Progenitor cell of endocrine pancreas (in vitro differentiated cells): ENCODE data around the gene GOLGA8H. TPM values are rescaled to one million over a fixed set of nuclear protein-coding genes. Genes with fewer than 3 reads are reported as not detected.
"Not testable (repeated sequence)": the region's sequence is repeated elsewhere in the genome, so short reads cannot be mapped to it uniquely, and the experiment has no call there.

ENCODE experiments used
- DNase-seq: peaks from one replicate; pipeline ENCODE4 v3.0.0; 2021; ENCODE audit warnings: low spot score; ENCODE audit not compliant: unreplicated experiment
- H3K27ac Mint-ChIP-seq: 2 replicates; pipeline ENCODE4 v1.8.0; 2021; ENCODE audit warnings: mild to moderate bottlenecking, moderate library complexity, mixed read lengths
- H3K27me3 Mint-ChIP-seq: 2 replicates; pipeline ENCODE4 v1.8.0; 2021; ENCODE audit warnings: mixed read lengths
- H3K36me3 Mint-ChIP-seq: 2 replicates; pipeline ENCODE4 v1.8.0; 2022; ENCODE audit warnings: mixed read lengths; ENCODE audit not compliant: insufficient read depth
- H3K4me1 Mint-ChIP-seq: 2 replicates; pipeline ENCODE4 v1.8.0; 2021; ENCODE audit warnings: low read depth, mixed read lengths
- H3K4me3 Mint-ChIP-seq: 2 replicates; pipeline ENCODE4 v1.8.0; 2021; ENCODE audit warnings: low read depth, mild to moderate bottlenecking, moderate library complexity, mixed read lengths
- H3K9me3 Mint-ChIP-seq: 2 replicates; pipeline ENCODE4 v1.8.0; 2021; ENCODE audit warnings: low read depth, mixed read lengths
- CTCF ChIP-seq: fragments of 200-600 bp; sonication (generic); IDR thresholded peaks from one replicate; pipeline ENCODE4 v1.5.0; 2021; ENCODE audit warnings: antibody characterized with exemption, mild to moderate bottlenecking; ENCODE audit not compliant: unreplicated experiment
- total RNA-seq: library from RNA; stranded (reverse); gene quantifications from 2 replicates; pipeline ENCODE4 v1.2.1, GENCODE V29; 2021

GOLGA8H gene
- total RNA-seq, 1 donor from 2014 or later: 0.34 TPM

GRCh38 chr15:30621342-30621741 lies 17.5 kb downstream of the GOLGA8H start:
- H3K27me3 Mint-ChIP-seq, H3K4me3 Mint-ChIP-seq, H3K4me1 Mint-ChIP-seq, H3K27ac Mint-ChIP-seq, H3K9me3 Mint-ChIP-seq, H3K36me3 Mint-ChIP-seq, DNase-seq: not testable (repeated sequence)
- peak; percentile 46 for TF ChIP-seq CTCF

GRCh38 chr15:30625436-30626193 lies 21.8 kb downstream of the GOLGA8H start, which contains the start of gene ARHGAP11B:
Gene ARHGAP11B, plus strand, starts transcription at chr15:30626128.
- H3K27me3 Mint-ChIP-seq, H3K9me3 Mint-ChIP-seq, H3K36me3 Mint-ChIP-seq: not testable (repeated sequence)
- TF ChIP-seq CTCF: peak; percentile 7
- Mint-ChIP-seq H3K4me3 (peak within 1 kb of the TSS; percentile 83), H3K27ac (peak within 1 kb of the TSS; percentile 96), H3K4me1 (peaks cover 14% of the 10 kb centered on the region)
- peak; percentile 88 for DNase-seq

GRCh38 chr15:30626194-30626565 lies 22.4 kb downstream of the GOLGA8H start:
- H3K4me1 Mint-ChIP-seq: peaks cover 14% of the 10 kb centered on the region
- peak overlapping the region; percentile 96 for H3K27ac Mint-ChIP-seq
- H3K4me3 Mint-ChIP-seq: peak overlapping the region; percentile 83
- H3K9me3 Mint-ChIP-seq, H3K27me3 Mint-ChIP-seq, H3K36me3 Mint-ChIP-seq, DNase-seq: not testable (repeated sequence)

- not testable (repeated sequence) for H3K9me3 Mint-ChIP-seq, H3K27me3 Mint-ChIP-seq, DNase-seq, H3K36me3 Mint-ChIP-seq
- Mint-ChIP-seq H3K4me1 (peaks cover 14% of the 10 kb centered on the region), H3K4me3 (peak overlapping the region; percentile 83), H3K27ac (peak overlapping the region; percentile 96)
Measured at GRCh38 chr15:30626632-30627031, 22.8 kb downstream of the GOLGA8H start.

GRCh38 chr15:30650012-30650929 lies 46.4 kb downstream of the GOLGA8H start:
- Mint-ChIP-seq H3K9me3 (no peaks in the 10 kb centered on the region), H3K27ac (no peak overlapping the region), H3K4me3 (no peak overlapping the region), H3K36me3 (peaks cover 7% of the 10 kb centered on the region), H3K4me1 (no peaks in the 10 kb centered on the region), H3K27me3 (no peaks in the 10 kb centered on the region)
- TF ChIP-seq CTCF: no peak
- DNase-seq: no peak

GRCh38 chr15:30661154-30661553 lies 57.3 kb downstream of the GOLGA8H start:
- not testable (repeated sequence) for H3K36me3 Mint-ChIP-seq, H3K4me1 Mint-ChIP-seq, H3K27me3 Mint-ChIP-seq, H3K4me3 Mint-ChIP-seq, H3K9me3 Mint-ChIP-seq, H3K27ac Mint-ChIP-seq, DNase-seq
- TF ChIP-seq CTCF: peak; percentile 69
